ENCODE data around the gene KRTAP12-4. TPM values are rescaled to one million over a fixed set of nuclear protein-coding genes. Genes with fewer than 3 reads are reported as not detected.

KRTAP12-4 gene
- total RNA-seq, 1 experiment from 2014 or later = not detected

DNA sequence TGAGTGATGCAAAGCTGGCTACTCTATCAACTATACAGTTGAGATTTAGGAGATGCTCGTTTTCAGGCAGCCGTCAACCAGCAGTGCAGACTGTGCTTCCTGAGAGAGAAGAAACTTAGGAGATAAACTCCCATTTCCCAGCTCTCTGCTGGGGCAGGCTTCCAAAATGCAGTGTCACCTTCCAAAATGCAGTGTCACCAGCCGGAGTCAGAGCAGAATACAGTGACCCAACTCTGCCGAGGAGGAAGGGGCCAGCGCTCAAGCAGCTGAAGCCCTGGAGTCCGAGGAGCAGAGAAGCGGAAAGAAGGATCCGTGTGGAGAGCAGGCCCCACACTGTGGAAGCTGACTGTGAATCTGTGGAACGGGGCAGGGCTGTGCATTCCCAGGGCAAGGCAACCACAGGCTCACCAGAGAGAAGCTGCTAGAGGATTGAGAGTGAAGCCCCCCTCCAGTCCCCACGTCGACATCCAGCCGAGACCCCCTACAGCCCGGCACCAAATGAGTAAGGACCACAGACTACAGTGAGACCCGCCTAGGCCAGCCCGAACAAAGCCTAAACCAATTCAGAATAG is 28.2 kb upstream of the KRTAP12-4 start:
- Mint-ChIP-seq H3K4me1 (ENCODE audit: insufficient read depth, unreplicated experiment) (no peaks in the 10 kb centered on the region), H3K27me3 (ENCODE audit: insufficient read depth, unreplicated experiment) (peaks cover 96% of the 10 kb centered on the region), H3K27ac (ENCODE audit: low read depth, unreplicated experiment) (no peak overlapping the region), H3K36me3 (ENCODE audit: insufficient read depth, unreplicated experiment) (no peaks in the 10 kb centered on the region), H3K9me3 (ENCODE audit: unreplicated experiment) (no peaks in the 10 kb centered on the region), H3K4me3 (ENCODE audit: unreplicated experiment) (no peak overlapping the region)
- ChIA-PET POLR2A (interaction anchor here (1.2 kb wide), 1 partner anchor 16 kb away, joined by 4 read pairs; the partner anchor contains the start of gene KRTAP12-2), CTCF (interaction anchor here (0.5 kb wide), 1 partner anchor 178 kb away, joined by 3 read pairs; no protein-coding TSS in a partner anchor)
- no peak for DNase-seq (ENCODE audit: unreplicated experiment)
- intact Hi-C loops (cut with micrococcal nuclease) = no loop called here
- TF ChIP-seq, protein P1, sequence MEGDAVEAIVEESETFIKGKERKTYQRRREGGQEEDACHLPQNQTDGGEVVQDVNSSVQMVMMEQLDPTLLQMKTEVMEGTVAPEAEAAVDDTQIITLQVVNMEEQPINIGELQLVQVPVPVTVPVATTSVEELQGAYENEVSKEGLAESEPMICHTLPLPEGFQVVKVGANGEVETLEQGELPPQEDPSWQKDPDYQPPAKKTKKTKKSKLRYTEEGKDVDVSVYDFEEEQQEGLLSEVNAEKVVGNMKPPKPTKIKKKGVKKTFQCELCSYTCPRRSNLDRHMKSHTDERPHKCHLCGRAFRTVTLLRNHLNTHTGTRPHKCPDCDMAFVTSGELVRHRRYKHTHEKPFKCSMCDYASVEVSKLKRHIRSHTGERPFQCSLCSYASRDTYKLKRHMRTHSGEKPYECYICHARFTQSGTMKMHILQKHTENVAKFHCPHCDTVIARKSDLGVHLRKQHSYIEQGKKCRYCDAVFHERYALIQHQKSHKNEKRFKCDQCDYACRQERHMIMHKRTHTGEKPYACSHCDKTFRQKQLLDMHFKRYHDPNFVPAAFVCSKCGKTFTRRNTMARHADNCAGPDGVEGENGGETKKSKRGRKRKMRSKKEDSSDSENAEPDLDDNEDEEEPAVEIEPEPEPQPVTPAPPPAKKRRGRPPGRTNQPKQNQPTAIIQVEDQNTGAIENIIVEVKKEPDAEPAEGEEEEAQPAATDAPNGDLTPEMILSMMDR (IDR thresholded peaks at IDR 0.05; ENCODE audit: unreplicated experiment) = no peak
- no TSS peak for BruUV-seq (replicated peaks)

DNA sequence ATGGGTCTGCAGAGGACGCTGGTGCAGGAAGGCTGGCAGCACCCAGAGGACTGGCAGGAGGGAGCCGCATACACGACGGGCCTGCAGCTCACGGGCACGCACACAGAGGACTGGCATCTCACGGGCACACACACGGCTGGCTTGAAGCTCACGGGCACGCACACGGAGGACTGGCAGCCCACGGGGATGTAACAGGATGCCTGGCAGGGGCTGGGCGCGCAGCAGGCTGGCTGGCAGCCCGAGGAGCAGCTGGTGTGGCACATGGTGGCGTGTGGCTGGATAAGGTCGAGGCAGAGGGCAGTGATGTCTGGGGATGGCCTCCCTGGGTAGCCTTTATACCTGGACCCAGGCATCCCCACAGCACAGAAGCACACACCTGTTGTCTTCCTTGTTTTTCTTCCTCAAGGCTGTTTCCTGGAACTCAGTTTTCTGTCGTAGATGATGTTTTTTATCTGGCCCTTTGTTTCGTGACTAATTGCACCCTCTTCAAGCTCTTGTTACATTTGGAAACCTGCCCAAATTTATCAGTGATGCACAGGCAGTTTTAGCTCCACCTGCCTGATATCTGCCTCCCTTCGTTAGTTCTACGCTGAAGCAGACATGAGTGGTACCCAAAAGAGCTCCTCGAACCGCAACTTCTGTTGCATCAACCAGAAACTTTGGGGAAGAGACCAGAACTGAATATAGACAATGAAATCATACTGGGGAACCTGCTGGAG is 27.6 kb upstream of the KRTAP12-4 start, which contains the start of gene KRTAP12-1:
Gene KRTAP12-1 (minus strand): TSS at position 303 of the 719 bp plus-strand sequence. CDS start 40 bp downstream, at position 263.
- H3K27ac Mint-ChIP-seq (ENCODE audit: low read depth, unreplicated experiment) = no peak within 1 kb of the TSS
- TF ChIP-seq, protein P1 (IDR thresholded peaks at IDR 0.05; ENCODE audit: unreplicated experiment) = no peak
- no peak within 1 kb of the TSS for H3K4me3 Mint-ChIP-seq (ENCODE audit: unreplicated experiment)
- POLR2A ChIA-PET = interaction anchor here (1.2 kb wide), 1 partner anchor 16 kb away, joined by 4 read pairs; the partner anchor contains the start of gene KRTAP12-2
- H3K4me1 Mint-ChIP-seq (ENCODE audit: insufficient read depth, unreplicated experiment) = no peaks in the 10 kb centered on the region
- CTCF ChIA-PET = interaction anchor here (0.5 kb wide), 1 partner anchor 178 kb away, joined by 3 read pairs; no protein-coding TSS in a partner anchor
- intact Hi-C loops (cut with micrococcal nuclease) = no loop called here
- H3K36me3 Mint-ChIP-seq (ENCODE audit: insufficient read depth, unreplicated experiment) = no peaks in the 10 kb centered on the region
- DNase-seq (ENCODE audit: unreplicated experiment) = peak; percentile 4
- peaks cover 96% of the 10 kb centered on the region for H3K27me3 Mint-ChIP-seq (ENCODE audit: insufficient read depth, unreplicated experiment)
- H3K9me3 Mint-ChIP-seq (ENCODE audit: unreplicated experiment) = no peaks in the 10 kb centered on the region
- BruUV-seq (replicated peaks) = no TSS peak

DNA sequence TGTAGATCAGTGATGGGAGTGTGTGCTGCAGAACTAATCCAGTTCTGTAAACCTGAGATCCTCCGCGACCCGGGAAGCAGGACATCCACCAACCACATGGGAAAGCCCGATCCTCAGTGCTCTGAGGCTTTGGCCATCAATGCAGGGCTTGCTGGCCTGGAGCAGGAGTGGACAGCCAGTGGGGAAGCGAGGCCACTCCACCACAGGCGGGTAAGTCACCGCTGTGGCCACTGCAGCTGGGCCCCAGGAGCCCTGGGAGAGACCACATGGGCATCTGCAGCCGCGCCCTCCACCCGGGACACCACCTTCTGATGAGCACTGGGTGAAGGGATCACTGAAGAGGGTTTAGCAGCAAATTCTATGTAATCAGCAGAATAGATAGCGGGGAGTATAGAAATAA is 26.7 kb upstream of the KRTAP12-4 start:
- no TSS peak for BruUV-seq (replicated peaks)
- no peaks in the 10 kb centered on the region for H3K36me3 Mint-ChIP-seq (ENCODE audit: insufficient read depth, unreplicated experiment)
- no peak overlapping the region for H3K27ac Mint-ChIP-seq (ENCODE audit: low read depth, unreplicated experiment)
- intact Hi-C loops (cut with micrococcal nuclease) = no loop called here
- H3K4me1 Mint-ChIP-seq (ENCODE audit: insufficient read depth, unreplicated experiment) = no peaks in the 10 kb centered on the region
- no peak overlapping the region for H3K4me3 Mint-ChIP-seq (ENCODE audit: unreplicated experiment)
- ChIA-PET POLR2A (no interaction called here), CTCF (no interaction called here)
- DNase-seq (ENCODE audit: unreplicated experiment) = no peak
- peaks cover 96% of the 10 kb centered on the region for H3K27me3 Mint-ChIP-seq (ENCODE audit: insufficient read depth, unreplicated experiment)
- TF ChIP-seq, protein P1 (IDR thresholded peaks at IDR 0.05; ENCODE audit: unreplicated experiment) = no peak
- H3K9me3 Mint-ChIP-seq (ENCODE audit: unreplicated experiment) = no peaks in the 10 kb centered on the region

DNA sequence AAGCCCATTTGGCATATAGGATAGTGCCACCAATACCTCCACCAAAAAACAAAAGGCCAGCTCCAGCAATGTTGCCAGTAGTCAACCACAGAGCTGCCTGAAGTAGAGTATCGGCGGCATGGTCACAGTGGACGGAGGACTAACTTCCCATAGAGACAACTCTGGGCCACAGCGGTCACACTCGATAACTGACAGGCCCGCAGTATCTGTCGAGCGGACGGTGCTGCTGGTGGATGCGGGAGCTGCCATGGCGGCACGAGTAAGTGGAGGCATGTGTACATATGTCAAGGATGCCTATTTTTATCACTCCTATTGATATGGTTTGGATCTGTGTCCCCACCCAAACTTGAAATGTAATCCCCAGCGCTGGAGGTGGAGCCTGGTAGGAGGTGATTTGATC is 23.4 kb upstream of the KRTAP12-4 start:
- peaks cover 93% of the 10 kb centered on the region for H3K27me3 Mint-ChIP-seq (ENCODE audit: insufficient read depth, unreplicated experiment)
- no peaks in the 10 kb centered on the region for H3K36me3 Mint-ChIP-seq (ENCODE audit: insufficient read depth, unreplicated experiment)
- intact Hi-C loops (cut with micrococcal nuclease) = no loop called here
- CTCF ChIA-PET = no interaction called here
- TF ChIP-seq, protein P1 (IDR thresholded peaks at IDR 0.05; ENCODE audit: unreplicated experiment) = no peak
- peaks cover 9% of the 10 kb centered on the region for H3K9me3 Mint-ChIP-seq (ENCODE audit: unreplicated experiment)
- no TSS peak for BruUV-seq (replicated peaks)
- H3K4me3 Mint-ChIP-seq (ENCODE audit: unreplicated experiment) = no peak overlapping the region
- no peak for DNase-seq (ENCODE audit: unreplicated experiment)
- no peak overlapping the region for H3K27ac Mint-ChIP-seq (ENCODE audit: low read depth, unreplicated experiment)
- H3K4me1 Mint-ChIP-seq (ENCODE audit: insufficient read depth, unreplicated experiment) = no peaks in the 10 kb centered on the region
- POLR2A ChIA-PET = interaction anchor here (1.3 kb wide), 1 partner anchor 32 kb away, joined by 3 read pairs; no protein-coding TSS in a partner anchor

All from MCF 10A (cell line).